ENCODE measurements around the gene CHURC1.
A peak's percentile ranks its signal among the peaks of the same experiment; 100 is the strongest.

Gene CHURC1

GRCh38 chr14:64914237-64915028, at the start of gene CHURC1 (continued):
- TF ChIP-seq ZFP37 (tag by site-specific recombination; IDR thresholded peaks at IDR 0.05) (peak; percentile 65), ZNF23 (tag by site-specific recombination; IDR thresholded peaks at IDR 0.05; ENCODE audit: borderline replicate concordance) (no peak), ZSCAN23 (tag by site-specific recombination; IDR thresholded peaks at IDR 0.05) (no peak), ZNF2 (tag by site-specific recombination; IDR thresholded peaks at IDR 0.05) (no peak), ZNF354C (tag by site-specific recombination; IDR thresholded peaks at IDR 0.05; ENCODE audit: borderline replicate concordance, low read depth) (no peak), SP7 (tag by site-specific recombination; IDR thresholded peaks at IDR 0.05) (no peak), ZFP41 (tag by site-specific recombination; IDR thresholded peaks at IDR 0.05; ENCODE audit: borderline replicate concordance) (no peak), ZNF501 (tag by site-specific recombination; IDR thresholded peaks at IDR 0.05) (no peak; the same call in 1 of the 2 replicates), ZFHX2 (tag by site-specific recombination; conservative IDR thresholded peaks at IDR 0.05) (peak; percentile 38), ZNF324 (tag by site-specific recombination; IDR thresholded peaks at IDR 0.05) (no peak), YY1 (tag by site-specific recombination; IDR thresholded peaks at IDR 0.05) (no peak), ZNF792 (tag by site-specific recombination; IDR thresholded peaks at IDR 0.05) (no peak), ZNF394 (tag by site-specific recombination; IDR thresholded peaks at IDR 0.05; ENCODE audit: borderline replicate concordance) (no peak)

GRCh38 chr14:64865109-64865508, 49.1 kb upstream of the CHURC1 start:
- TF ChIP-seq PRDM4 (tag by site-specific recombination; IDR thresholded peaks at IDR 0.05): no peak
- TF ChIP-seq ZNF658 (tag by site-specific recombination; IDR thresholded peaks at IDR 0.05): no peak
- TF ChIP-seq ZNF335 (tag by site-specific recombination; conservative IDR thresholded peaks at IDR 0.05): no peak
- POLR2A ChIA-PET: no interaction called here
- no peaks in the 10 kb centered on the region for H3K4me1 ChIP-seq (ENCODE audit: control insufficient read depth, insufficient read depth, low read length)
- H3K27ac ChIP-seq (ENCODE audit: extremely low read depth, low read depth, low read length): no peak overlapping the region
- no peaks in the 10 kb centered on the region for H3K36me3 ChIP-seq (ENCODE audit: control insufficient read depth in 2 of 2, insufficient read depth in 1 of 2, low read length in 2 of 2)
- CTCF ChIA-PET: interaction anchor here (0.8 kb wide), 1 partner anchor 19 kb away, joined by 3 read pairs; no protein-coding TSS in a partner anchor
- no peak overlapping the region for H3K4me3 ChIP-seq (ENCODE audit: low read depth, low read length)
- no peaks in the 10 kb centered on the region for H3K9me3 ChIP-seq (ENCODE audit: control insufficient read depth, insufficient read depth, low read depth, low read length)

GRCh38 chr14:64865992-64866391, 48.3 kb upstream of the CHURC1 start:
- no peak for TF ChIP-seq ZNF792 (tag by site-specific recombination; IDR thresholded peaks at IDR 0.05)
- TF ChIP-seq ZNF121 (tag by site-specific recombination; IDR thresholded peaks at IDR 0.05): no peak
- TF ChIP-seq ZFP3 (tag by site-specific recombination; IDR thresholded peaks at IDR 0.05; ENCODE audit: low read depth): no peak
- no peak for TF ChIP-seq ZSCAN5A (tag by site-specific recombination; IDR thresholded peaks at IDR 0.05)
- no peak for TF ChIP-seq ZNF366 (tag by site-specific recombination; conservative IDR thresholded peaks at IDR 0.05)
- no peak for TF ChIP-seq ZNF449 (tag by site-specific recombination; IDR thresholded peaks at IDR 0.05)
- H3K9me3 ChIP-seq (ENCODE audit: control insufficient read depth, insufficient read depth, low read depth, low read length): no peaks in the 10 kb centered on the region
- POLR2A ChIA-PET: no interaction called here
- no peaks in the 10 kb centered on the region for H3K36me3 ChIP-seq (ENCODE audit: control insufficient read depth in 2 of 2, insufficient read depth in 1 of 2, low read length in 2 of 2)
- H3K27ac ChIP-seq (ENCODE audit: extremely low read depth, low read depth, low read length): no peak overlapping the region
- no peaks in the 10 kb centered on the region for H3K4me1 ChIP-seq (ENCODE audit: control insufficient read depth, insufficient read depth, low read length)
- CTCF ChIA-PET: no interaction called here
- H3K4me3 ChIP-seq (ENCODE audit: low read depth, low read length): no peak overlapping the region

Measured in HEK293 (cell line).